HCT116 (cell line): ENCODE measurements around the gene NDUFA8. TPM values are rescaled to one million over a fixed set of nuclear protein-coding genes. Genes with fewer than 3 reads are reported as not detected.

Experiments used
- ATAC-seq: fragments of 200-7000 bp; cut with Tn5 transposase; 2 replicates; pipeline ENCODE4 v1.9.1; 2020; ENCODE audit warnings: mild to moderate bottlenecking, moderate library complexity
- BruUV-seq: library from RNA; stranded (reverse); fragments of 400-500 nt; replicated peaks from 2 replicates; lab custom pipeline; 2021; lab: Mats Ljungman, UMichigan
- CTCF ChIA-PET: fragments of 300-600 bp; sonication (Branson Sonifier 250); formaldehyde crosslinking; loops from one replicate; lab custom pipeline; 2021; ENCODE audit warnings: antibody characterized with exemption; lab: Charles Lee
- POLR2A ChIA-PET: fragments of 300-600, 350-600 bp; sonication (Branson Sonifier 250); formaldehyde crosslinking; loops from one replicate; lab custom pipeline; 2021; ENCODE audit warnings: antibody characterized with exemption; lab: Charles Lee
- RAD21 ChIA-PET, 2 experiments: fragments of 300-600 bp; sonication (Branson Sonifier 250); formaldehyde crosslinking; loops; one replicate each; lab custom pipeline; 2023; ENCODE audit warnings: low total read pairs in 2 of 2; ENCODE audit not compliant: uncharacterized antibody in 2 of 2, unreplicated experiment in 2 of 2, low non-redundant PET in 1 of 2; lab: Charles Lee
- DNase-seq: peaks from one replicate; pipeline ENCODE4 v3.0.0-alpha.2; 2010; ENCODE audit warnings: low read depth, low spot score
- H2AFZ ChIP-seq: fragments of 200-600 bp; shearing (Covaris generic), sonication (generic); 2 replicates; pipeline ENCODE4 v1.6.1; 2017; ENCODE audit warnings: low read depth, mixed run types, mixed read lengths, antibody characterized with exemption, low read length; ENCODE audit not compliant: poor library complexity, severe bottlenecking
- H3K27ac ChIP-seq: 2 replicates; pipeline ENCODE4 v1.5.1; 2012; ENCODE audit warnings: low read depth, low read length
- H3K27me3 ChIP-seq: fragments of 200-600 bp; sonication (generic); 2 replicates; pipeline ENCODE4 v1.6.1; 2016; ENCODE audit warnings: mixed run types, low read length, mixed read lengths; ENCODE audit not compliant: insufficient read depth
- H3K36me3 ChIP-seq, 2 experiments: fragments of 200-500 bp in 1 of 2; fragments of 200-600 bp in 1 of 2; sonication (Bioruptor generic) in 1 of 2; sonication (generic) in 1 of 2; 2 replicates each; pipeline versions ENCODE4 v1.5.1 to v1.6.1; 2014 to 2016; ENCODE audit warnings: low read length in 2 of 2, inconsistent platforms in 1 of 2, mixed read lengths in 1 of 2, mixed run types in 1 of 2; ENCODE audit not compliant: insufficient read depth in 2 of 2, control insufficient read depth in 1 of 2
- H3K4me1 ChIP-seq, 2 experiments: fragments of 200-600 bp in 1 of 2; sonication (generic) in 1 of 2; 2 replicates each; pipeline versions ENCODE4 v1.5.1 to v1.6.1; 2012 to 2017; ENCODE audit warnings: low read length in 2 of 2, inconsistent platforms in 1 of 2, mild to moderate bottlenecking in 1 of 2, mixed read lengths in 1 of 2, mixed run types in 1 of 2, moderate library complexity in 1 of 2; ENCODE audit not compliant: insufficient read depth in 2 of 2, control insufficient read depth in 1 of 2
- H3K4me2 ChIP-seq: fragments of 200-600 bp; sonication (generic); 2 replicates; pipeline ENCODE4 v1.6.1; 2017; ENCODE audit warnings: mixed run types, low read length, mixed read lengths
- H3K4me3 ChIP-seq, 2 experiments: fragments of 200-600 bp in 1 of 2; sonication (generic) in 1 of 2; replicated peaks in 1 of 2; 2 replicates each; pipeline ENCODE4 v1.5.1; 2011 to 2016; ENCODE audit warnings: low read length in 2 of 2, control low read depth in 1 of 2, low read depth in 1 of 2, mild to moderate bottlenecking in 1 of 2, mixed read lengths in 1 of 2, mixed run types in 1 of 2
- H3K79me2 ChIP-seq: fragments of 200-600 bp; sonication (generic); 2 replicates; pipeline ENCODE4 v1.6.1; 2017; ENCODE audit warnings: mild to moderate bottlenecking, mixed run types, low read length, moderate library complexity, mixed read lengths; ENCODE audit not compliant: insufficient read depth
- H3K9ac ChIP-seq: fragments of 200-600 bp; sonication (generic); 2 replicates; pipeline ENCODE4 v1.6.1; 2016; ENCODE audit warnings: low read length, mixed read lengths
- H3K9me2 ChIP-seq: fragments of 200-600 bp; sonication (generic), shearing (Covaris generic); 2 replicates; pipeline ENCODE4 v1.6.1; 2017; ENCODE audit warnings: mixed run types, mild to moderate bottlenecking, moderate library complexity; ENCODE audit not compliant: insufficient read depth
- H3K9me3 ChIP-seq, 2 experiments: fragments of 200-500 bp in 1 of 2; fragments of 200-600 bp in 1 of 2; sonication (Bioruptor generic) in 1 of 2; sonication (generic) in 1 of 2; 2 replicates each; pipeline ENCODE4 v1.6.1; 2014 to 2017; ENCODE audit warnings: low read length in 2 of 2, mixed read lengths in 2 of 2, inconsistent platforms in 1 of 2, low read depth in 1 of 2, mild to moderate bottlenecking in 1 of 2, mixed run types in 1 of 2, moderate library complexity in 1 of 2; ENCODE audit not compliant: control insufficient read depth in 1 of 2, insufficient read depth in 1 of 2
- H4K20me1 ChIP-seq: fragments of 200-600 bp; sonication (generic), shearing (Covaris generic); 2 replicates; pipeline ENCODE4 v1.6.1; 2017; ENCODE audit warnings: mixed run types, mild to moderate bottlenecking, moderate library complexity; ENCODE audit not compliant: insufficient read depth
- EGR1 ChIP-seq: IDR thresholded peaks from 2 replicates; pipeline ENCODE4 v1.6.1; 2012; ENCODE audit warnings: low read depth
- FOSL1 ChIP-seq: IDR thresholded peaks from 2 replicates; pipeline ENCODE4 v1.6.1; 2012; ENCODE audit warnings: low read depth
- JUND ChIP-seq: IDR thresholded peaks from 2 replicates; pipeline ENCODE4 v1.6.1; 2012
- SRF ChIP-seq: IDR thresholded peaks from 2 replicates; pipeline ENCODE4 v1.6.1; 2012; ENCODE audit warnings: low read depth
- TCF7L2 ChIP-seq: IDR thresholded peaks from 2 replicates; pipeline ENCODE4 v1.7.0; 2011; ENCODE audit warnings: borderline replicate concordance, inconsistent platforms; ENCODE audit not compliant: insufficient read depth, insufficient read length; ENCODE audit errors: extremely low read depth
- YY1 ChIP-seq: IDR thresholded peaks from 2 replicates; pipeline ENCODE4 v1.6.1; 2011; ENCODE audit warnings: low read length, low read depth, moderate library complexity, mild to moderate bottlenecking; ENCODE audit not compliant: insufficient replicate concordance; ENCODE audit errors: extremely low read depth
- ZFX ChIP-seq: fragments of 450-650 bp; IDR thresholded peaks from 2 replicates; pipeline ENCODE4 v1.6.1; 2017
- intact Hi-C: fragments of 100-400 bp; cut with micrococcal nuclease; formaldehyde crosslinking; loops from 2 replicates; pipeline ENCODE4 v1.10.0; 2022
- total RNA-seq: library from RNA; stranded (reverse); gene quantifications from one replicate; pipeline ENCODE4 v1.2.1, GENCODE V29; 2021; ENCODE audit not compliant: unreplicated experiment

The NDUFA8 gene
- total RNA-seq, 1 experiment from 2014 or later, result 84.5 TPM

DNA sequence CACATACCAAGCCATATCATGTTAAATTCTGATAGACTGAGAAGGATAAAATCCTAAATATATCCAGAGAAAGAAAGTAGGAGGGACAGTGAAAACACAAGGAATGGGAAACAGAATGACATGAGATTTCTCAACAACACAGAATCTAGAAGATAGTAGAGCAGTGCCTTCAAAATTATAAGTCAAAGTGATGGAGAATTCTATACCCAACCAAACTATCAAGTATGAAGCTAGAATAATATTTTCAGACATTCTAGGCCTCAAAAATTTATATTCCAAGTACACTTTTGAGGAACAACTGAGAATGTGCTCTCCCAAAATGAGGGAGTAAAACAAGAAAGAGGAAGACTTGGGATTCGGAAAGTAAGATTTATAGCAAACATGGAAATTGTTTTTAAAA, 55.6 kb downstream of the NDUFA8 start:
- ChIA-PET POLR2A (no interaction called here), CTCF (no interaction called here), RAD21 (interaction anchor here in 1 of 2 experiments (1.2 kb wide), 1 partner anchor 18 kb away, joined by 3 read pairs; no protein-coding TSS in a partner anchor)
- H4K20me1 ChIP-seq, result no peaks in the 10 kb centered on the region
- no peak overlapping the region for H3K9ac ChIP-seq
- no TSS peak for BruUV-seq
- DNase-seq (no peak), ATAC-seq (no peak)
- H3K79me2 ChIP-seq, result no peaks in the 10 kb centered on the region
- H3K27ac ChIP-seq, result no peak overlapping the region
- no peaks in the 10 kb centered on the region for H3K36me3 ChIP-seq
- intact Hi-C loops, result no loop called here
- H3K9me2 ChIP-seq, result no peaks in the 10 kb centered on the region
- H3K9me3 ChIP-seq, result peaks cover 0 to 3% of the 10 kb centered on the region in 2 experiments; a peak in 1 of 4 replicates
- no peaks in the 10 kb centered on the region for H3K4me1 ChIP-seq
- TF ChIP-seq EGR1, result no peak
- no peak overlapping the region for H3K4me3 ChIP-seq
- no peak overlapping the region for H3K4me2 ChIP-seq
- no peaks in the 10 kb centered on the region for H3K27me3 ChIP-seq
- no peak overlapping the region for H2AFZ ChIP-seq

DNA sequence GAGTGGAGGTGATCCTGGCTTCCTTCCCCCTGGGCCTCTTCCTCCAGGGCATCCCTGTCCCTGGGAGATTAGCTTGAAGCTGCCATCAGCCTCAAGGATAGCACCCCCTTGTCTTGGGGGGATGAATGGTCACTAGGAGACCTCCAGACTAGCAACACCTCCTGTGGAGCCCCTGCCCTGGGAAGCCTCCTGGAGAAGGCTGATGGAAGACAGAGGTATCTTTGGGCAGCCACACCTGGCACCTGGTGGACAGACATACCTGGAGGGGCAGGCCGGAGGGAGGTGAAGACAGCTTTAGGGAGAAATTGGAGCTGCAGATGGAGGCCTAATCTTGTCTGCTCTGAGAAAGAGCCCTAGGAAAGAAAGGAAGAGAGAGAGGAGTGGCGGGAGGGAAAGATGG, 57.4 kb downstream of the NDUFA8 start:
- ATAC-seq (no peak), DNase-seq (no peak)
- H4K20me1 ChIP-seq, result no peaks in the 10 kb centered on the region
- H3K27me3 ChIP-seq, result no peaks in the 10 kb centered on the region
- no peak overlapping the region for H3K9ac ChIP-seq
- ChIA-PET CTCF (interaction anchor here (1.0 to 2.2 kb wide), 3 partner anchors 21 to 248 kb away, joined by 3 to 5 read pairs (median 5); no protein-coding TSS in a partner anchor), RAD21 (no interaction called here), POLR2A (no interaction called here)
- no peak overlapping the region for H2AFZ ChIP-seq
- H3K27ac ChIP-seq, result no peak overlapping the region
- H3K9me3 ChIP-seq, result peaks cover 0 to 3% of the 10 kb centered on the region in 2 experiments; a peak in 1 of 4 replicates
- intact Hi-C loops, result no loop called here
- no peaks in the 10 kb centered on the region for H3K9me2 ChIP-seq
- no peak overlapping the region for H3K4me3 ChIP-seq
- no peaks in the 10 kb centered on the region for H3K36me3 ChIP-seq
- no peaks in the 10 kb centered on the region for H3K79me2 ChIP-seq
- no peak for TF ChIP-seq TCF7L2
- TF ChIP-seq YY1, result no peak
- no peak for TF ChIP-seq FOSL1
- no peak for TF ChIP-seq SRF
- TF ChIP-seq JUND, result no peak
- TF ChIP-seq ZFX, result no peak
- TF ChIP-seq EGR1, result no peak
- no TSS peak for BruUV-seq
- no peaks in the 10 kb centered on the region for H3K4me1 ChIP-seq
- no peak overlapping the region for H3K4me2 ChIP-seq
